GM18517 (cell line): ENCODE results near the gene NPNT.

Source experiments
- ATAC-seq: cut with Tn5 transposase; IDR thresholded peaks from one replicate; pipeline ENCODE4 v1.9.1; 2021; ENCODE audit warnings: mild to moderate bottlenecking, moderate library complexity; ENCODE audit not compliant: unreplicated experiment

The NPNT gene

DNA sequence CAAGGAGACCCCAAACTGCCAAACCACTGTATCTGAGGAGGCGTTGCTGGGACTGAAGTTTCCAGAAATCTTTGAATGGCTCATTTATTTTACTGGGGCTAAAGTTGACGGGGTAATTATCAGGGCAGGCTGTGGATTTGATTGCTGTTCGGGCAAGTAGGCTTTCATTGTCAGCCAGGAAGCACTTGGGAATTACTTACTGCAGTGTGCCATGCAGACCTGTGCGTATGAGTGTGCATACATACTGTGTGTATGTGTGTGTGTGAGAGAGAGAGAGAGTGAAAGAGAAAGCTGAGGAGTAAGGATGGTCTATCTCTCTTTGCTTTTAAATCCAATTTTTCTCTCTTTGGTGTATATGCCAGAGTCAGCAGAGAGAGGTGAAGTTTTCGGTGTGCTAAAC lies 122.7 kb downstream of the NPNT start:
- ATAC-seq = no peak

DNA sequence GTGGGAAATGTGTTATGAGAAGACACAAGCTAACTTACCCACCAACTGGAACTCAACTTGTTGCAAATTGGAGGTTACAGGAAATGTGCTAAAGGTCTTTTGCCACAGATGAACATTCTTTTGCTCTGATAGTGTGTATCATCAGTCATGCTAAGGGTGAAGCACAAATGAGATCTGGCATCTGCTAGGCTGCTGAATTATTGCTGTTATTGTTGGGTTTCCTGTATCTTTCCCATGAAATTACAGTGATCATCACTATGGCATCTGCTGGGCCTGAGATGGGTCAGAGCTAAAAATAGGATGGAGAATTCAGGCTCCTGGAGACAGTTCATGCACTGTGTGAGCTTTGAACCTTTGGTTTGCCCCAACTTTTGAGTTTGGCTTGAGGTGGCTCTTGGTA lies 124.5 kb downstream of the NPNT start:
- no peak for ATAC-seq
